Calu3 (cell line): ENCODE data around the gene CRISP3. TPM values are rescaled to one million over a fixed set of nuclear protein-coding genes. Genes with fewer than 3 reads are reported as not detected.

Experiments used
- Bru-seq: library from RNA; stranded (reverse); fragments of 400-500 nt; gene quantifications from one replicate; lab custom pipeline; 2021; lab: Mats Ljungman, UMichigan
- BruChase-seq, 2 experiments: library from RNA; stranded (reverse); fragments of 400-500 nt; gene quantifications; one replicate each; lab custom pipeline; 2021; lab: Mats Ljungman, UMichigan
- BruUV-seq: library from RNA; stranded (reverse); fragments of 400-500 nt; replicated peaks from 2 replicates; lab custom pipeline; 2021; lab: Mats Ljungman, UMichigan
- CTCF ChIA-PET: fragments of 300-600 bp; sonication (Branson Sonifier 250); formaldehyde crosslinking; loops from one replicate; lab custom pipeline; 2022; ENCODE audit warnings: antibody characterized with exemption; lab: Charles Lee
- DNase-seq: peaks from one replicate; pipeline ENCODE4 v3.0.0; 2022
- H3K27ac Mint-ChIP-seq: one replicate; pipeline ENCODE4 v1.8.0; 2022; ENCODE audit warnings: mixed read lengths; ENCODE audit not compliant: unreplicated experiment
- H3K27me3 Mint-ChIP-seq: one replicate; pipeline ENCODE4 v1.8.0; 2022; ENCODE audit warnings: mixed read lengths; ENCODE audit not compliant: unreplicated experiment
- H3K36me3 Mint-ChIP-seq: one replicate; pipeline ENCODE4 v1.8.0; 2022; ENCODE audit warnings: mild to moderate bottlenecking, moderate library complexity, mixed read lengths; ENCODE audit not compliant: insufficient read depth, unreplicated experiment
- H3K4me1 Mint-ChIP-seq: one replicate; pipeline ENCODE4 v1.8.0; 2022; ENCODE audit warnings: mild to moderate bottlenecking, low read depth, mixed read lengths; ENCODE audit not compliant: unreplicated experiment
- H3K4me3 Mint-ChIP-seq: one replicate; pipeline ENCODE4 v1.8.0; 2022; ENCODE audit warnings: mild to moderate bottlenecking, low read depth, moderate library complexity, mixed read lengths; ENCODE audit not compliant: unreplicated experiment
- H3K9me3 Mint-ChIP-seq: one replicate; pipeline ENCODE4 v1.8.0; 2022; ENCODE audit warnings: low read depth, mixed read lengths; ENCODE audit not compliant: unreplicated experiment
- CTCF ChIP-seq: fragments of 200-600 bp; IDR thresholded peaks from one replicate; pipeline ENCODE4 v1.8.0; 2022; ENCODE audit warnings: antibody characterized with exemption; ENCODE audit not compliant: unreplicated experiment
- intact Hi-C: fragments of 100-400 bp; cut with micrococcal nuclease; formaldehyde crosslinking; loops from one replicate; pipeline ENCODE4 v1.10.0; 2022; ENCODE audit not compliant: unreplicated experiment
- long read RNA-seq: library from polyadenylated mRNA; stranded (forward); transcript quantifications from one replicate; pipeline ENCODE4 v2.0.0, GENCODE V29; 2022
- total RNA-seq: library from RNA; stranded (reverse); gene quantifications from 2 replicates; pipeline ENCODE4 v1.2.3, GENCODE V29; 2022

The CRISP3 gene, protein sequence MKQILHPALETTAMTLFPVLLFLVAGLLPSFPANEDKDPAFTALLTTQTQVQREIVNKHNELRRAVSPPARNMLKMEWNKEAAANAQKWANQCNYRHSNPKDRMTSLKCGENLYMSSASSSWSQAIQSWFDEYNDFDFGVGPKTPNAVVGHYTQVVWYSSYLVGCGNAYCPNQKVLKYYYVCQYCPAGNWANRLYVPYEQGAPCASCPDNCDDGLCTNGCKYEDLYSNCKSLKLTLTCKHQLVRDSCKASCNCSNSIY
- 1.5 and 7.0 TPM in 2 replicates for total RNA-seq
- percentile 29 among the genes with signal in this experiment for Bru-seq, nascent RNA
- BruChase-seq, experiment 1, labeled RNA remaining after a 6-hour chase = percentile 16 among the genes with signal in this experiment
- percentile 14 among the genes with signal in this experiment for BruChase-seq, experiment 2, labeled RNA remaining after a 2-hour chase
- long read RNA-seq, partial matches to known transcripts = 0 of 7 reads
- long read RNA-seq, other reads (novel, unspliced or antisense) = 4 of 7 reads

DNA sequence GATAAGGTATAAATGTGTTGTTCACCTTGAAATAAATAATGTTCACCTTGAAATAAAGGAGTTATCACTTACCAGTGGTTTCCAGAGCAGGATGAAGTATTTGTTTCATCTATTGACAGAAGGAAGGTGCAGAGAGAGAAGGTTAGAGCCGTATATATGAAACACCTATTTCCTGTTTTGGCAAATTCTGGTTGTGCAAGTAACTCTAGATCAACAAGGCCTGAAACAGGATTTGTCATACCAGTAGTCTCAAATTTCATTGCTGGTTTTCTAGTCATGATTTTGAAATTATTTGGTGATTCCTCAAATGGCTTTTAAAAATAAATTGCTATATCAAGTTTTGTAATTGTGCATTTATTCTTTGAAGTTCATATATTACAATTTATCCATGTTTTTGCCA lies at the start of gene CRISP3:
TSS of gene CRISP3 (minus strand) at position 130 of the 400 bp plus-strand sequence. CDS start at position 109, 21 bp downstream.
- no peak within 1 kb of the TSS for H3K4me3 Mint-ChIP-seq

DNA sequence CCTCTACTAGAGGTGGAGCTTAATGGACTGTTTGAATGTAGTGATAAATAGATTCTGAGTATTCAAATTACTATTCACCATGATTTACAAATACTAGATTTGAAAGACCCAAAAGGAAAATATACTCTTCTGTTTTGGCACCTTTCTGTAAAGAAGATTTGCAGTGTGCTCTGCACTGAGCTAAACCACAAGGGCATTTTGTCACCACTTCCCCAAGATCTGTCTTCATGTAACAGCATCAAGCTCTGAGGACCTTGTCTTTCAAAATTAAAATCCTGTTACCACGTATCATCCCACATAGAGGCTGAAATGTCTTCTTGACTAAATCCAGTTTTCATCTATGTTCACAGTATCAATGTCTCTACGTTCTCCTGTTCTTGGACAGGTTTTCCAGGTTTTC lies 46.2 kb upstream of the CRISP3 start:
- Mint-ChIP-seq H3K4me3 (no peak overlapping the region), H3K27me3 (no peaks in the 10 kb centered on the region), H3K4me1 (no peaks in the 10 kb centered on the region), H3K9me3 (no peaks in the 10 kb centered on the region), H3K36me3 (no peaks in the 10 kb centered on the region), H3K27ac (no peak overlapping the region)
- TF ChIP-seq CTCF = no peak
- BruUV-seq = no TSS peak
- intact Hi-C loops = no loop called here
- CTCF ChIA-PET = interaction anchor here (0.8 kb wide), 1 partner anchor 167 kb away, joined by 3 read pairs; no protein-coding TSS in a partner anchor
- DNase-seq = no peak

More for the DNA sequence above, at the start of gene CRISP3:
- DNase-seq = peak; percentile 2
- no peaks in the 10 kb centered on the region for H3K9me3 Mint-ChIP-seq
- no peaks in the 10 kb centered on the region for H3K27me3 Mint-ChIP-seq
- peaks cover 19% of the 10 kb centered on the region for H3K4me1 Mint-ChIP-seq
- no peak within 1 kb of the TSS for H3K27ac Mint-ChIP-seq
- no peaks in the 10 kb centered on the region for H3K36me3 Mint-ChIP-seq
- CTCF ChIA-PET = no interaction called here
- no TSS peak for BruUV-seq
- intact Hi-C loops = loop anchor here (5.0 to 10.0 kb wide), 4 partner anchors 52 to 209 kb away; no protein-coding TSS in a partner anchor
- TF ChIP-seq CTCF = no peak

GRCh38 chr6:49787176-49787575 lies 43.0 kb upstream of the CRISP3 start, which contains the start of gene PGK2:
Gene PGK2, minus strand, starts transcription at chr6:49787285. Its CDS starts 98 bp downstream, at chr6:49787187.
- TF ChIP-seq CTCF = no peak
- H3K9me3 Mint-ChIP-seq = no peaks in the 10 kb centered on the region
- no peak for DNase-seq
- intact Hi-C loops = no loop called here
- CTCF ChIA-PET = no interaction called here
- H3K4me1 Mint-ChIP-seq = no peaks in the 10 kb centered on the region
- H3K27ac Mint-ChIP-seq = no peak within 1 kb of the TSS
- no peaks in the 10 kb centered on the region for H3K36me3 Mint-ChIP-seq
- BruUV-seq = no TSS peak
- no peak within 1 kb of the TSS for H3K4me3 Mint-ChIP-seq
- no peaks in the 10 kb centered on the region for H3K27me3 Mint-ChIP-seq

DNA sequence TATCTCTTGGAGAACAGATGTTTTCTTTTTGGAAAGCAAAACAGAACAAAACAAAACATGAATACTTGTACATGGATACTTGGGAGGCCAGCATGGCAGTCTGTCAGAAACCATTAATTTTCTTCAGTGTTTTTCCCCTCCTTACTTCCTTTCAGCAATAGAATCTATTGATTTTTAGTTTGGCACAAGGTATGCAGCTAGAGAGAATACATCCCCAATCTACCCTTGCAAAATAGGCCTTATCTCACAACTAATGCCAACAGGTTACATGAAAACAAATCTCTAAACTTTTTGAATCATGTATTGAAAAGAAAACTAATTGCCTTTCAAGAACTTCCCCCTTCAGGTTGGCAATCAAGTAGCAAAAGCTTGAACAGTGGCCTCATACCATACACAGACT lies 40.1 kb upstream of the CRISP3 start:
- H3K4me1 Mint-ChIP-seq = peaks cover 3% of the 10 kb centered on the region
- H3K27me3 Mint-ChIP-seq = no peaks in the 10 kb centered on the region
- TF ChIP-seq CTCF = no peak
- H3K27ac Mint-ChIP-seq = no peak overlapping the region
- CTCF ChIA-PET = no interaction called here
- BruUV-seq = no TSS peak
- H3K4me3 Mint-ChIP-seq = no peak overlapping the region
- intact Hi-C loops = no loop called here
- H3K9me3 Mint-ChIP-seq = no peaks in the 10 kb centered on the region
- DNase-seq = no peak
- H3K36me3 Mint-ChIP-seq = no peaks in the 10 kb centered on the region
